Measurements from ENCODE around the gene LRRC49. TPM values are rescaled to one million over a fixed set of nuclear protein-coding genes. Genes with fewer than 3 reads are reported as not detected.

LRRC49 gene
- total RNA-seq, 4 donors from 2014 or later = 3.3 to 10.4 (median 7.0) TPM

- intact Hi-C loops (cut with DNase I) = no loop called here
- TF ChIP-seq POLR2A (IDR thresholded peaks at IDR 0.05; ENCODE audit: low read depth) (no peak), EP300 (IDR thresholded peaks at IDR 0.05) (no peak), POLR2AphosphoS5 (IDR thresholded peaks at IDR 0.05) (no peak)
- TF ChIP-seq, protein P1, sequence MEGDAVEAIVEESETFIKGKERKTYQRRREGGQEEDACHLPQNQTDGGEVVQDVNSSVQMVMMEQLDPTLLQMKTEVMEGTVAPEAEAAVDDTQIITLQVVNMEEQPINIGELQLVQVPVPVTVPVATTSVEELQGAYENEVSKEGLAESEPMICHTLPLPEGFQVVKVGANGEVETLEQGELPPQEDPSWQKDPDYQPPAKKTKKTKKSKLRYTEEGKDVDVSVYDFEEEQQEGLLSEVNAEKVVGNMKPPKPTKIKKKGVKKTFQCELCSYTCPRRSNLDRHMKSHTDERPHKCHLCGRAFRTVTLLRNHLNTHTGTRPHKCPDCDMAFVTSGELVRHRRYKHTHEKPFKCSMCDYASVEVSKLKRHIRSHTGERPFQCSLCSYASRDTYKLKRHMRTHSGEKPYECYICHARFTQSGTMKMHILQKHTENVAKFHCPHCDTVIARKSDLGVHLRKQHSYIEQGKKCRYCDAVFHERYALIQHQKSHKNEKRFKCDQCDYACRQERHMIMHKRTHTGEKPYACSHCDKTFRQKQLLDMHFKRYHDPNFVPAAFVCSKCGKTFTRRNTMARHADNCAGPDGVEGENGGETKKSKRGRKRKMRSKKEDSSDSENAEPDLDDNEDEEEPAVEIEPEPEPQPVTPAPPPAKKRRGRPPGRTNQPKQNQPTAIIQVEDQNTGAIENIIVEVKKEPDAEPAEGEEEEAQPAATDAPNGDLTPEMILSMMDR (IDR thresholded peaks at IDR 0.05) = no peak
- no peaks in the 10 kb centered on the region for H3K9me3 ChIP-seq
Measured at GRCh38 chr15:70962084-70962483, 69.5 kb downstream of the LRRC49 start.

DNA sequence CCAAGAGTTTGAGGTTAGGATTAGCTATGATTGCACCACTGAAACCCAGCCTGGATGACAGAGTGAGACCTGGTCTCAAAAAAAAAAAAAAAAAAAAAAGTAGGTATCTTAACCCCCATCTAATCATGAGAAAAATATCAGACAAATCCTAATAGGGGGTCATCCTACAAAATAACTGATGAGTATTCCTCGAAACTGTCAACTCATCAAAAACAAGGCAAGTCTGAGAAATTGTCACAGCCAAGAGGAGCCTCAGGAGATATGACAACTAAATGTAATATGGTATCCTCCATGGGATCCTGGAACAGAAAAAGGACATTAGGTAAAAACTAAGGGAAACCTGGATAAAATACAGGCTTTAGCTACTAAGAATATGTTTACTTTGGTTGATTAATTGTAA lies 70.6 kb downstream of the LRRC49 start:
- H3K27ac ChIP-seq (replicated peaks in 1 of 4) = no peak overlapping the region
- intact Hi-C loops (cut with DNase I) = no loop called here
- TF ChIP-seq POLR2A (IDR thresholded peaks at IDR 0.05; ENCODE audit: low read depth) (no peak), POLR2AphosphoS5 (IDR thresholded peaks at IDR 0.05) (no peak), EP300 (IDR thresholded peaks at IDR 0.05) (no peak)
- TF ChIP-seq, protein P1 (IDR thresholded peaks at IDR 0.05) = no peak
- H3K36me3 ChIP-seq = peaks cover 0 to 4% (median 0%) of the 10 kb centered on the region in 4 donors
- H3K9me3 ChIP-seq = no peaks in the 10 kb centered on the region
- no peaks in the 10 kb centered on the region for H3K4me1 ChIP-seq
- H3K4me3 ChIP-seq = no peak overlapping the region
- no peaks in the 10 kb centered on the region for H3K27me3 ChIP-seq
- 93% methylated on average over 1 of the region's 1 CpG for WGBS
- DNase-seq (ENCODE audit: extremely low spot score) = no peak

More at GRCh38 chr15:70962084-70962483, 69.5 kb downstream of the LRRC49 start:
- no peak for DNase-seq (ENCODE audit: extremely low spot score)
- Histone ChIP-seq H3K27ac (replicated peaks in 1 of 4) (no peak overlapping the region), H3K4me3 (no peak overlapping the region), H3K27me3 (no peaks in the 10 kb centered on the region), H3K4me1 (no peaks in the 10 kb centered on the region), H3K36me3 (peaks cover 0 to 4% (median 0%) of the 10 kb centered on the region in 4 donors)

- 89% methylated on average over 5 of the region's 5 CpGs for WGBS
- Histone ChIP-seq H3K27ac (replicated peaks in 1 of 4) (no peak overlapping the region), H3K9me3 (no peaks in the 10 kb centered on the region), H3K36me3 (peaks cover 0 to 4% (median 0%) of the 10 kb centered on the region in 4 donors), H3K4me1 (no peaks in the 10 kb centered on the region), H3K27me3 (no peaks in the 10 kb centered on the region), H3K4me3 (no peak overlapping the region)
- intact Hi-C loops (cut with DNase I) = no loop called here
- DNase-seq (ENCODE audit: extremely low spot score) = no peak
- TF ChIP-seq EP300 (IDR thresholded peaks at IDR 0.05) (no peak), POLR2A (IDR thresholded peaks at IDR 0.05; ENCODE audit: low read depth) (no peak), POLR2AphosphoS5 (IDR thresholded peaks at IDR 0.05) (no peak)
- TF ChIP-seq, protein P1 (IDR thresholded peaks at IDR 0.05) = no peak
Measured at GRCh38 chr15:70964058-70964457, 71.4 kb downstream of the LRRC49 start.

GRCh38 chr15:70964686-70965085 lies 72.1 kb downstream of the LRRC49 start:
- Histone ChIP-seq H3K27me3 (no peaks in the 10 kb centered on the region), H3K36me3 (peaks cover 0 to 4% (median 0%) of the 10 kb centered on the region in 4 donors), H3K9me3 (no peaks in the 10 kb centered on the region), H3K4me1 (no peaks in the 10 kb centered on the region), H3K4me3 (no peak overlapping the region), H3K27ac (replicated peaks in 1 of 4) (no peak overlapping the region)
- DNase-seq (ENCODE audit: extremely low spot score) = no peak
- 91% methylated on average over 1 of the region's 1 CpG for WGBS
- intact Hi-C loops (cut with DNase I) = no loop called here
- no peak for TF ChIP-seq POLR2A (IDR thresholded peaks at IDR 0.05; ENCODE audit: low read depth)
- TF ChIP-seq, protein P1 (IDR thresholded peaks at IDR 0.05) = no peak
- no peak for TF ChIP-seq EP300 (IDR thresholded peaks at IDR 0.05)
- TF ChIP-seq POLR2AphosphoS5 (IDR thresholded peaks at IDR 0.05) = no peak

DNA sequence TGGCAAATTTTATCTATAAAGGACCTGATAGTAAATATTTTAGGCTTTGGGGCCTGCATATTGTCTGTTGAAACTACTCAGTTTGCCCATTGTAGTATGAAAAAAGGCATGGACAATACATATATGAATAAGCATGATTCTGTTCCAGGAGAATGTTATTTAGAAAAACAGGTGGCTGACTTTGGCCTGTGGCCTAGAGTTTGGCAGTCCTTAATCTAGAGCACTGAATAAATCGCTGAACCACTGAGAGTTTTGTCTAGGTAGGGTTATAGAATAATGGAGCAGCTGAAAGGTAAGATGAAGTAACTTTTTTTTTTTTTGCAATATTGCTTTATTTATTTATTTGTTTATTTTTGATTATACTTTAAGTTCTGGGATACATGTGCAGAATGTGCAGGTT lies 75.0 kb downstream of the LRRC49 start:
- no peak for DNase-seq (ENCODE audit: extremely low spot score)
- no peaks in the 10 kb centered on the region for H3K4me1 ChIP-seq
- no peaks in the 10 kb centered on the region for H3K27me3 ChIP-seq
- H3K27ac ChIP-seq (replicated peaks in 1 of 4) = no peak overlapping the region
- 90% methylated on average over 1 of the region's 1 CpG for WGBS
- intact Hi-C loops (cut with DNase I) = no loop called here
- H3K36me3 ChIP-seq = peaks cover 0 to 4% (median 0%) of the 10 kb centered on the region in 4 donors
- TF ChIP-seq EP300 (IDR thresholded peaks at IDR 0.05) = no peak
- TF ChIP-seq, protein P1 (IDR thresholded peaks at IDR 0.05) = no peak
- TF ChIP-seq POLR2AphosphoS5 (IDR thresholded peaks at IDR 0.05) = no peak
- TF ChIP-seq POLR2A (IDR thresholded peaks at IDR 0.05; ENCODE audit: low read depth) = no peak
- H3K9me3 ChIP-seq = no peaks in the 10 kb centered on the region
- no peak overlapping the region for H3K4me3 ChIP-seq

Measured in esophagus muscularis mucosa (tissue), 4 donors.